HG03060 (cell line): Measurements from ENCODE around the gene ERF.
A peak's percentile ranks its signal among the peaks of the same experiment; 100 is the strongest.

ENCODE experiments used
- ATAC-seq: cut with Tn5 transposase; IDR thresholded peaks from one replicate; pipeline ENCODE4 v1.9.1; 2021; ENCODE audit warnings: low read depth, moderate number of reproducible peaks; ENCODE audit not compliant: unreplicated experiment

ERF gene

GRCh38 chr19:42219812-42220750 is 34.8 kb downstream of the ERF start, which contains the start of gene ZNF526:
Gene ZNF526 (plus strand): TSS chr19:42220312. CDS start chr19:42224404, 4,092 bp downstream.
- ATAC-seq = peak; percentile 45

- ATAC-seq = peak; percentile 54
Observed at GRCh38 chr19:42217520-42218437, 37.1 kb downstream of the ERF start, which contains the start of gene DEDD2. Gene DEDD2 (minus strand): TSS chr19:42217677. CDS start chr19:42217007, 670 bp downstream.

GRCh38 chr19:42216653-42217519 is 38.0 kb downstream of the ERF start:
- no peak for ATAC-seq

GRCh38 chr19:42214810-42215485 is 40.0 kb downstream of the ERF start:
- no peak for ATAC-seq

- ATAC-seq = no peak
Observed at GRCh38 chr19:42212886-42213285, 42.0 kb downstream of the ERF start.

GRCh38 chr19:42208612-42209011 is 46.3 kb downstream of the ERF start:
- no peak for ATAC-seq

GRCh38 chr19:42207767-42208271 is 47.1 kb downstream of the ERF start:
- ATAC-seq = no peak

- no peak for ATAC-seq
Observed at GRCh38 chr19:42206871-42207755, 47.8 kb downstream of the ERF start.

GRCh38 chr19:42204664-42205063 is 50.3 kb downstream of the ERF start:
- ATAC-seq = no peak

- no peak for ATAC-seq
Observed at GRCh38 chr19:42203700-42204099, 51.2 kb downstream of the ERF start.

- no peak for ATAC-seq
Observed at GRCh38 chr19:42202290-42202880, 52.5 kb downstream of the ERF start.

GRCh38 chr19:42201489-42202289 is 53.2 kb downstream of the ERF start:
- no peak for ATAC-seq

- no peak for ATAC-seq
Observed at GRCh38 chr19:42200116-42200715, 54.7 kb downstream of the ERF start.

- no peak for ATAC-seq
Observed at GRCh38 chr19:42199440-42200115, 55.4 kb downstream of the ERF start.

- ATAC-seq = no peak
Observed at GRCh38 chr19:42198676-42199439, 56.1 kb downstream of the ERF start.
